ENCODE data around the gene TDRD7.

The TDRD7 gene

DNA sequence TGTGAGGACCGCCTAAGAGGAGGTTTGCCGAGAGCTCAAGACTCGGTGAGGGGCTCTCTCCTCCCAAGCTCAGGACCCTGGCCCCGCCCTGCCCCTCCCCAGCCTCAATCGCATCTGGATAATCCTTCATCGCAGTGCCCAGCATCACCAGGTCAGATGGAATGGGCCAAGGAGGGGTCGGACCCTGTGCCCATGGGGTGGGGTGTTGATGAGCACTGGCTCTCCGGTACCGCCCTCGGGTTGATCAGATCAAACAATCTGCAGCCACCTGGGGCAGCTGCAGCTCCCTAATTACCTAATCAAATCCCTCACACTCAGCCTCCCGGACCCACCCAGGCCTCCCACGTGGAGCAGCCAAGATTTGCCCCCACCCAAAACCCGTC, 24.4 kb upstream of the TDRD7 start:
- FAIRE-seq = no peak

- FAIRE-seq = no peak
Measured at GRCh38 chr9:97387936-97388684, 23.8 kb upstream of the TDRD7 start.

- FAIRE-seq = no peak
Measured at GRCh38 chr9:97388721-97389238, 23.1 kb upstream of the TDRD7 start.

GRCh38 chr9:97389249-97389648, 22.6 kb upstream of the TDRD7 start:
- FAIRE-seq = no peak

DNA sequence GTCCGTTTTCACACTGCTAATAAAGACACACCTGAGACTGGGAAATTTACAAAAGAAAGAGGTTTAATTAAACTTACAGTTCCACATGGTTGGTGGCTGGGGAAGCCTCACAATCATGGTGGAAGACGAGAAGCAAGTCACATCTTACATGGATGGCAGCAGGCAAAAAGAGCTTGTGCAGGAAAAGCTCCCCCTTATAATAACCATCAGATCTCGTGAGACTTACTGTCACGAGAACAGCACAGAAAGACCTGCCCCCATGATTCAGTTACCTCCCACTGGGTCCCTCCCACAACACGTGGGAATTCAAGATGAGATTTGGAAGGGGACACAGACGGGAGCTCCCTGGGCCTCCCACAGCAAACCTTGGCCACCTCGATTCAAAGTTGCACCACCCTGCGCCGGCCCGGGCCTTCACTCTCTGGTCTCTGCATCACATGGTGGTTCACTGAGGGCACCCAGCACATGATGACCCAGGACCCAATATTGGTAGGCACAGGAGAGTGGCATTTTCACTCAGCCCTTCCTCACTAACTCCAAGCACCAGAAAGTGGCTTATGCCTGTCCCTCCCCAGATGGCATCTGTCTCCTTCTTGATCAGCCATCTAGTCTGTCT, 21.0 kb upstream of the TDRD7 start:
- FAIRE-seq = no peak

- FAIRE-seq = no peak
Measured at GRCh38 chr9:97394881-97395280, 17.0 kb upstream of the TDRD7 start.

DNA sequence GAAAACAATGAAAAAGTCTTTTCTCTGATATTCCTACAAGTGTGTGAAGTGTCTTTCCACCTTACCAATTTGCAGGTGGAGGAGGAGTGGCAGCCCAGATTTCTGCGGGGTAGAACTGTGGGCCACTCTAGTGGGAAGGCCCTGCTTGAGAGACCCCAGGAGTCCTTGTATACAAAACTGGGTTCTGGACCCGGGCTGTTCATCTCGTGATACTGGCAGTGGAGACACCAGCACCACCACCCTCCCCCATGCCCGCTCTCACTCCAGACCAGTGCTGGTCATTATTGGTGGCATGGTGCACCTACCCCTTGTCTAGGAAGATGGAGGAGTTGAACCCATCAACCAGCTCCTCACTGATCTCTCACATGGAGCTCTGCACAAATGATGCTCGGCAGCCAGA, 16.2 kb upstream of the TDRD7 start:
- FAIRE-seq = no peak

DNA sequence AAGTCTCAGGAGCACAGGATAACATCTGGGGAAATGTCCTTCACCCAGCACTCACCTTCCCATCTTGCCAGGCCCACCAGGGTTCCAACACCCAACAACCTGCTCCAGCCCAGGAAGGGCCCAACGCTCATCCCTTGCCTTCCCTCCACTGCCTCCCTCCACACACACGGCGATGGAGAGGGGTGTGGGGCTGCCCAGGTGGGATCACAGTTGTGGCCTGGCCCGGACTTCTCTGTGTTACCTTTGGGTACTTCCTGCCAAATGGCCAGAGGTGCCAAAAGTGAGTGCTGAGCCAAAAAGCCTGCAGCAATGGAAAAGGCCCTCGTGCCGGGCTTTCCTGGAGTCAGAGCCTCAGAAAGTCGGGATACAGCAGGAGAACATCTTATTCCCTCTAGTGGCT, 15.6 kb upstream of the TDRD7 start:
- no peak for FAIRE-seq

DNA sequence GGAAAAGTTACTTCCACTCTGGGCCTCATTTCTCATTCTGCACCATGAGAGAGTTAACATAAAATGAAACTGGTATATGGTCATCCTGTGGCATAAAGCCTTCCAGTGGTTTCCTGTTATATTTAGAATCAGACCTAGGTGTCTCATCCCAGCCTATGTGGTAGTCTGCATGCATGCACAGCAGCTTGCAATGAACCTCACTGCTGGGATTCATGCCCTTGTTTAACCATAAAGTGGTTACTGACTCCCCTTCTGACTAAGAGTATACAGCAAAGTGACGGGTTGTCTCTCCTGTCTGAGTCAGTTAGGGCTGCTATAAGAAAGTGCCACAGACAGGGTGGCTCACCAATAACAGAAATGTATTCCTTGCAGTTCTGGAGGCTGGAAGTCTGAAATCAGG, 14.7 kb upstream of the TDRD7 start:
- FAIRE-seq = no peak

GRCh38 chr9:97398999-97399758, 12.7 kb upstream of the TDRD7 start:
- no peak for FAIRE-seq

- peak; percentile 70 for FAIRE-seq
Measured at GRCh38 chr9:97403746-97404316, 8.1 kb upstream of the TDRD7 start.

GRCh38 chr9:97405551-97405950, 6.3 kb upstream of the TDRD7 start:
- FAIRE-seq = no peak

GRCh38 chr9:97406620-97407177, 5.2 kb upstream of the TDRD7 start:
- FAIRE-seq = no peak

DNA sequence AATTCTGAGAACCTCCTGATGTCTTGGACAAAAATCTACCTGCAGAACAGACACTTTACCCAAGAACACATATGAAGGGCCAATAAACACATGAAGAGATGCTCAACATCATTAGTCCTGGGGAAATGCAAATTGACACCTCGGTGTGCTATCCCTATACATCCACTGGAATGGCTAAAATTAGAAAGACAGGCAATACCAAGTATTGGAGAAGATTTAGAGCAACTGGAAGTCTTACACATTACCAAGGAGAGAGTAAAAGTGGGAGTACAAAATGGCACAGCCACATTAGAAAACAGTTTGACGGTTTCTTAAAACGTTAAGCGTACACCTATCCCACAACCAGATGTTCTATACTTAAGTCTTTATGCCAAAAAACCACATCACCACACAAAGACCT, 3.3 kb upstream of the TDRD7 start:
- no peak for FAIRE-seq

DNA sequence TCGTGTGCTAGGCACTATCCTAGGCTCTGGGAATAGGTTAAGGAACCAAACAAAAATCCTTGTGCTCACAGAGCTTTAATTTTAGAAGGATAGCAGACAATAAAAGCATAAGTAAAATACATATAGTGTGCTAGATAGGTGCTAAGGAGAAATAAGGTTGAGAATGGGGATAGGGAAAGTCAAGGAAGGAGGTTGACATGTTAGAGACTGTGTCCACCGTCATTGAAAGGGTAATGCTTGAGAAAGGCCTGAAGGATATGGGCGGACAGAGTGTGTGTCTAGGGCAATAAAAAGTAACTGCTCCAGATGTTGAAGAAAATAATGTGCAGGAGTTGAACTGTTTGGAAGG, 482 bp upstream of the TDRD7 start:
- FAIRE-seq = no peak

- no peak for FAIRE-seq
Measured at GRCh38 chr9:97412626-97413385, 910 bp downstream of the TDRD7 start.

DNA sequence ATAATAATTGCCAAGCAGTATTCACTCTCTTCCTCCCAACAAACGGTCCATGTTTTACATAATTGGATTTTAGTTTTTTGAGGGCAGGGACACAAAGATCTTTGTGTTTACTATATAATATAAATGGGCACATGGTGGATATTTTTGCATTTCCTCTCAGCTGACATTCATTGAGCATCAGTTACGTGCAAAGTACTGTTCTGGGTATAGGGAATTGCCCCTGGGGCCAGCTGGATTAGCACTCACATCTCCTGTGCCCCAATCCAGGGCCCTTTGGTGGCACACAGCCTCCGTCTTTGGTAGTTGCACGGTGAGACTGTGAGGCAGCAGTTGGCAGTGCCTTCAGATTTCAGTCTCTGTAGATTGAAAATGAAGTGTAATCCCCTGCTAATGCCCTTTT, 1.6 kb downstream of the TDRD7 start:
- FAIRE-seq = no peak

GRCh38 chr9:97415146-97415545, 3.2 kb downstream of the TDRD7 start:
- no peak for FAIRE-seq

DNA sequence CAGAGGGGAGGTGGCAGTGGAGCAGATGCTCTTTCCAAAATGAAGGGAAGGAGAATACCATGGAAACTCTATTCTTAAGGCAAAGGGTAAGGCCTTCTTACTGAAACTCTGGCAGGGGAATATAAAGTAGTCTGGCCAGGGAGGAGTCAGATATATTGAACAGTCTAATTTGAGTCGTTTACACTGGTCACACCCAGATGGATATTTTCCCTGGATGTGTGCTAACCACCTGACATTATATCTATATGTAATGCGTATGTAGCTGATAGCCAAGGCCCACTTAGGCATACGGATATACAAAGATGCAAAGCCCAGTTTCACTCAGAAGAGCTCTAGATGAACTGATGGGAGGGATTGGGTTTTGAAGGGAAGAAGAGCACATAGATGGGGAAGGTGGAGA, 7.0 kb downstream of the TDRD7 start:
- FAIRE-seq = no peak

DNA sequence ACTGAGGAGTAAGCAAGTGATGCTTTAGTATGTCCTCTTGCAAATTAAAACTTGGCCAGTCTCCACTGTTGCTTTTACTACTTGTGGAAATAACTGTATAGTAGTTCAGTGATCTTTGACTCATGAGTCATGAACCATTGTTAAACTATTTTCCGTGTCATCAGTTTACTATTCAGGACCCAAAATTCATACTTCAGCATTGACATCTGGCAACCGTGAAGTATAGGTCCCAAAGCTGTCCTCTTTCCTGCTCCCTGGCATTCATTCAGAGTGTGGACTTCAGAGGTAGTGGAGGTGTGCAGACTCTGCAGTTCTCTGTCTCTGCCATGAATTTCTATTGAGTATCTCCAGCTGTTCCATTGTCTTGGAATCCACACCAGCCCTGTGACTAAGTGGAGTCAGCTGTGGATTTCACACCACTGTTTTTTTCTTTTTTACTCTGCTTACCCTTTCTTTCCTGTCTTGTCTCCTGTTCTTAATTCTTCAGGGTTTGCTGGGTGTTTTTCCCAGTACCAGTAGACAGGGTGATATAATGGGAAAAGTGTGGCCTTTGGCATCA, 7.5 kb downstream of the TDRD7 start:
- FAIRE-seq = no peak

DNA sequence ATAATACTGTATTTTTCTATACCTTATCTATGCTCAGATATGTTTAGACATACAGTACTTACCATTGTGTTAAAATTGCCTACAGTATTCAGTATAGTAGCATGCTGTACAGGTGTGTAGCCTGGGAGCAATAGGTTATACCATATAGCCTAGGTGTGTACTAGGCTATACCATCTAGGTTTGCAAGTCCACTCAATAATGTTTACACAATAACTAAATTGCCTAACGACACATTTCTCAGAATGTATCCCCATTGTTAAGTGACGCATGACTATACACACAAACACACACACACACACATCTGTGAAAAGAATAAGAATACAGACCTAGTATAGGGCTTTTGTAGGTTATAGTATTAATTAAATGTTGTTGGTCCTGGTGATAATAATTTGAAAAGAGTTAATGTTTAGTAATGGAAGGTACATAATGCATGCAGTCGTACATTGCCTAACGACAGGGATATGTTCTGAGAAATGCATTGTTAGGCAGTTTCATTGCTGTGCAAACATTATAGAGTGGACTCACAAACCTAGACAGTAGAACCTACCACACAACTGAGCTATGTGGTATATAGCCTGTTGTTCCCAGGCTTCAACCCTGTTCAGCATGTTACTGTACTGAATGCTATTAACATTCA, 13.6 kb downstream of the TDRD7 start:
- no peak for FAIRE-seq

- FAIRE-seq = no peak
Measured at GRCh38 chr9:97425973-97426336, 14.1 kb downstream of the TDRD7 start.

Data from A204.1 (cell line).